ENCODE results near the gene TGFBR3. TPM values are rescaled to one million over a fixed set of nuclear protein-coding genes. Genes with fewer than 3 reads are reported as not detected.

Gene TGFBR3
- total RNA-seq, 1 experiment from 2014 or later, result 4.2 TPM

DNA sequence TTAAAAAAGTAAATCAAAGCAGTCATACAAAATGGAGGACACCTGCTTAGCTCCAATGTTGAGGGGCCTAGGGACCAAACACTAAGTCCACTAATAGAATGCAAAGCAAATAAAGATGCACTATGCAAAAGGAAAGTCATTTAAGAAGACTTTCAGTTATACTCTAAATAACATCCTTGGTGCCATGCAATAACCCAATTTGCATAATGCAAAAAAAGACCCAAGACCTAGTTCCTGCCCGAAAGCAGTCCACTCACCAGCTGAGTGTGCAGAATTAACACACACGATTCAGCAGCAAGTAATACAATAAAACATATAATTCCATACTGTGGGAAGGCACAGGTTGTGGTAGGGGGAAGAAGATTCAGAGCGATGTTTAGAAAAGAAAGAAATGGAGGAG lies 101.8 kb downstream of the TGFBR3 start (continued):
- TF ChIP-seq HMGA2 (CRISPR knock-in tag; IDR thresholded peaks at IDR 0.05), result no peak
- TF ChIP-seq, protein P1, sequence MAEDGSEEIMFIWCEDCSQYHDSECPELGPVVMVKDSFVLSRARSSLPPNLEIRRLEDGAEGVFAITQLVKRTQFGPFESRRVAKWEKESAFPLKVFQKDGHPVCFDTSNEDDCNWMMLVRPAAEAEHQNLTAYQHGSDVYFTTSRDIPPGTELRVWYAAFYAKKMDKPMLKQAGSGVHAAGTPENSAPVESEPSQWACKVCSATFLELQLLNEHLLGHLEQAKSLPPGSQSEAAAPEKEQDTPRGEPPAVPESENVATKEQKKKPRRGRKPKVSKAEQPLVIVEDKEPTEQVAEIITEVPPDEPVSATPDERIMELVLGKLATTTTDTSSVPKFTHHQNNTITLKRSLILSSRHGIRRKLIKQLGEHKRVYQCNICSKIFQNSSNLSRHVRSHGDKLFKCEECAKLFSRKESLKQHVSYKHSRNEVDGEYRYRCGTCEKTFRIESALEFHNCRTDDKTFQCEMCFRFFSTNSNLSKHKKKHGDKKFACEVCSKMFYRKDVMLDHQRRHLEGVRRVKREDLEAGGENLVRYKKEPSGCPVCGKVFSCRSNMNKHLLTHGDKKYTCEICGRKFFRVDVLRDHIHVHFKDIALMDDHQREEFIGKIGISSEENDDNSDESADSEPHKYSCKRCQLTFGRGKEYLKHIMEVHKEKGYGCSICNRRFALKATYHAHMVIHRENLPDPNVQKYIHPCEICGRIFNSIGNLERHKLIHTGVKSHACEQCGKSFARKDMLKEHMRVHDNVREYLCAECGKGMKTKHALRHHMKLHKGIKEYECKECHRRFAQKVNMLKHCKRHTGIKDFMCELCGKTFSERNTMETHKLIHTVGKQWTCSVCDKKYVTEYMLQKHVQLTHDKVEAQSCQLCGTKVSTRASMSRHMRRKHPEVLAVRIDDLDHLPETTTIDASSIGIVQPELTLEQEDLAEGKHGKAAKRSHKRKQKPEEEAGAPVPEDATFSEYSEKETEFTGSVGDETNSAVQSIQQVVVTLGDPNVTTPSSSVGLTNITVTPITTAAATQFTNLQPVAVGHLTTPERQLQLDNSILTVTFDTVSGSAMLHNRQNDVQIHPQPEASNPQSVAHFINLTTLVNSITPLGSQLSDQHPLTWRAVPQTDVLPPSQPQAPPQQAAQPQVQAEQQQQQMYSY (CRISPR knock-in tag; IDR thresholded peaks at IDR 0.05), result no peak

DNA sequence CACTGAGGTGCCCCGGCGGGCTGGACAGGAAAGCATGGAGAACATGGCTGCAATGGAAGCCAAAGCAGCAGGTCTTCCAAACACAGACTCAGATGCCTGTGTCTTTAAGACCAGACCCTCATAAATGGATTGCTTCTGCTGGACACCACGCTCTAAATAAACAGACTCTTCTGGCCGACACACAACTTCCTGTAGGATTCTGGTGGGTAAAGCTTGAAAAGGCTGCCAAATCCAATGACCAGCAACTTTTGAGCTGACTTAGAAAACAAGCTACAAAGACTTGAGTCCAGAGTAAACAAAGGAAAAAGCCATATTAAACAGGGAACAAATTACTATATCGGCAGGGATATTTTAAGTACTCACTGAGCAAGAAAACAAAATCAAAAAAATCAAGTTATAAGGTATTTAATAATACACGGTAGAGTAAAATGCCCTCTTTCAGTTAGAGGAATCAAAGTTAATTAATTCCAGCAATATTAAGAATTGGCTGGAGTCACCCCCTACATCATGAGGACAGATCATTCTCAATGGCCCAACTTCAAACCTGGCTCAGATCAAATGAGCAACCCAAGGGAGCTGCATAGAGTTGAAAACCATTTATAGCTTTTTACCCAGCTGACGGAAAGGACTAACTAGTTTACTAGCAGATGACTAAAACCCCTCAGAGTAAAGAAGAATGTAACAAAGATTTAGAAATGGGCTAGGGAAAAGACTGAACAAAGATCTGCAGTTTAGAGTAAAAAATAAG lies 102.4 kb downstream of the TGFBR3 start:
- ChIA-PET CTCF (interaction anchor here (0.6 to 0.8 kb wide), 2 partner anchors 23 to 234 kb away, joined by 3 read pairs; no protein-coding TSS in a partner anchor), POLR2A (no interaction called here)
- no peak for TF ChIP-seq HMGA2 (CRISPR knock-in tag; IDR thresholded peaks at IDR 0.05)
- no peak for TF ChIP-seq SMAD4 (CRISPR knock-in tag; IDR thresholded peaks at IDR 0.05)
- TF ChIP-seq MYBL2 (CRISPR knock-in tag; IDR thresholded peaks at IDR 0.05), result no peak
- TF ChIP-seq NFE2L1 (CRISPR knock-in tag; IDR thresholded peaks at IDR 0.05), result no peak
- TF ChIP-seq SMAD3 (CRISPR knock-in tag; IDR thresholded peaks at IDR 0.05; ENCODE audit: borderline replicate concordance), result no peak
- TF ChIP-seq NFATC4 (CRISPR knock-in tag; IDR thresholded peaks at IDR 0.05), result no peak
- no peak for TF ChIP-seq RORB (CRISPR knock-in tag; IDR thresholded peaks at IDR 0.05)
- no peak for TF ChIP-seq MXD4 (CRISPR knock-in tag; IDR thresholded peaks at IDR 0.05; ENCODE audit: borderline replicate concordance)
- TF ChIP-seq, protein P2, sequence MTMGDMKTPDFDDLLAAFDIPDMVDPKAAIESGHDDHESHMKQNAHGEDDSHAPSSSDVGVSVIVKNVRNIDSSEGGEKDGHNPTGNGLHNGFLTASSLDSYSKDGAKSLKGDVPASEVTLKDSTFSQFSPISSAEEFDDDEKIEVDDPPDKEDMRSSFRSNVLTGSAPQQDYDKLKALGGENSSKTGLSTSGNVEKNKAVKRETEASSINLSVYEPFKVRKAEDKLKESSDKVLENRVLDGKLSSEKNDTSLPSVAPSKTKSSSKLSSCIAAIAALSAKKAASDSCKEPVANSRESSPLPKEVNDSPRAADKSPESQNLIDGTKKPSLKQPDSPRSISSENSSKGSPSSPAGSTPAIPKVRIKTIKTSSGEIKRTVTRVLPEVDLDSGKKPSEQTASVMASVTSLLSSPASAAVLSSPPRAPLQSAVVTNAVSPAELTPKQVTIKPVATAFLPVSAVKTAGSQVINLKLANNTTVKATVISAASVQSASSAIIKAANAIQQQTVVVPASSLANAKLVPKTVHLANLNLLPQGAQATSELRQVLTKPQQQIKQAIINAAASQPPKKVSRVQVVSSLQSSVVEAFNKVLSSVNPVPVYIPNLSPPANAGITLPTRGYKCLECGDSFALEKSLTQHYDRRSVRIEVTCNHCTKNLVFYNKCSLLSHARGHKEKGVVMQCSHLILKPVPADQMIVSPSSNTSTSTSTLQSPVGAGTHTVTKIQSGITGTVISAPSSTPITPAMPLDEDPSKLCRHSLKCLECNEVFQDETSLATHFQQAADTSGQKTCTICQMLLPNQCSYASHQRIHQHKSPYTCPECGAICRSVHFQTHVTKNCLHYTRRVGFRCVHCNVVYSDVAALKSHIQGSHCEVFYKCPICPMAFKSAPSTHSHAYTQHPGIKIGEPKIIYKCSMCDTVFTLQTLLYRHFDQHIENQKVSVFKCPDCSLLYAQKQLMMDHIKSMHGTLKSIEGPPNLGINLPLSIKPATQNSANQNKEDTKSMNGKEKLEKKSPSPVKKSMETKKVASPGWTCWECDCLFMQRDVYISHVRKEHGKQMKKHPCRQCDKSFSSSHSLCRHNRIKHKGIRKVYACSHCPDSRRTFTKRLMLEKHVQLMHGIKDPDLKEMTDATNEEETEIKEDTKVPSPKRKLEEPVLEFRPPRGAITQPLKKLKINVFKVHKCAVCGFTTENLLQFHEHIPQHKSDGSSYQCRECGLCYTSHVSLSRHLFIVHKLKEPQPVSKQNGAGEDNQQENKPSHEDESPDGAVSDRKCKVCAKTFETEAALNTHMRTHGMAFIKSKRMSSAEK (CRISPR knock-in tag; IDR thresholded peaks at IDR 0.05; ENCODE audit: borderline replicate concordance), result no peak
- TF ChIP-seq ZNF232 (CRISPR knock-in tag; IDR thresholded peaks at IDR 0.05), result no peak
- no peak for TF ChIP-seq ETV6 (CRISPR knock-in tag; IDR thresholded peaks at IDR 0.05)
- TF ChIP-seq, protein P3, sequence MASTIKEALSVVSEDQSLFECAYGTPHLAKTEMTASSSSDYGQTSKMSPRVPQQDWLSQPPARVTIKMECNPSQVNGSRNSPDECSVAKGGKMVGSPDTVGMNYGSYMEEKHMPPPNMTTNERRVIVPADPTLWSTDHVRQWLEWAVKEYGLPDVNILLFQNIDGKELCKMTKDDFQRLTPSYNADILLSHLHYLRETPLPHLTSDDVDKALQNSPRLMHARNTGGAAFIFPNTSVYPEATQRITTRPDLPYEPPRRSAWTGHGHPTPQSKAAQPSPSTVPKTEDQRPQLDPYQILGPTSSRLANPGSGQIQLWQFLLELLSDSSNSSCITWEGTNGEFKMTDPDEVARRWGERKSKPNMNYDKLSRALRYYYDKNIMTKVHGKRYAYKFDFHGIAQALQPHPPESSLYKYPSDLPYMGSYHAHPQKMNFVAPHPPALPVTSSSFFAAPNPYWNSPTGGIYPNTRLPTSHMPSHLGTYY (CRISPR knock-in tag; IDR thresholded peaks at IDR 0.05), result no peak
- Mint-ChIP-seq H3K27me3 (ENCODE audit: low read depth) (no peaks in the 10 kb centered on the region; the same call in 1 of the 2 replicates), H3K36me3 (no peaks in the 10 kb centered on the region), H3K27ac (no peak overlapping the region), H3K4me3 (no peak overlapping the region), H3K9me3 (no peaks in the 10 kb centered on the region), H3K4me1 (peaks cover 29% of the 10 kb centered on the region)
- ATAC-seq (no peak), DNase-seq (ENCODE audit: low spot score) (no peak)

DNA sequence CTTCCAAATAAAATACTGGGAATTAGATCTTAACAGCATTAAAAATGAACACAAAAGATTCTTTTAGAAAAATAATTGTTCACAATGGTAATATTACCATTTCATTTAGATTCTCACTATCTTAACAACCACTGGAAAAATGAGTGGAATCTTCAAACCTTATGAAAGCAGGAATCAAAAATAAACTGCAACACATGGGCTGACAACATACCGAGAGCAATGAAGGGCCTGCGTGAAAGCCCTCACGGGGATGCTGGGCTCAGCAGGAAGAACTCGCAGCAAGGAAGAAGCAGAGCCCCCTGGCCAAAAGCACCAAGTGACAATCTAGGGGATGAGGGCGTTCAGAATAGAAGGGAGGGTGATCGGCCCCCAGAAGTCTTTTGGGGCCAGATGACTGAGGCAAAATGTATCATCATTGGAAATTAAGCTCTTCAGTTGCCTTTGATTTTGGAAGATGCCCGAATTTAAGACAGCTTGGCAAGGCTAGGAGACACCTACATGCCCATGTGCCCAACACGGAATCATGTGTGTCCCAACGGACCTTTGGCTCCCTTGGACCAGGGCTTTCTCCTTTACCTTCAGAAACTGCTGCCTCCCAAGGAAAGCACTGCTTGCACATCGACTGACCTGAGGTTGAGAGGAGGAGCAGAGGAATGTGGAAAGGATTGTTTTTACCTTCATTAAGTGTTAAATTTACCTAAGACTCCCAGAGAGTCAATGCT lies 103.9 kb downstream of the TGFBR3 start:
- no peak overlapping the region for H3K4me3 Mint-ChIP-seq
- H3K9me3 Mint-ChIP-seq, result no peaks in the 10 kb centered on the region
- CTCF ChIA-PET, result no interaction called here
- H3K27me3 Mint-ChIP-seq (ENCODE audit: low read depth), result no peaks in the 10 kb centered on the region; the same call in 1 of the 2 replicates
- peaks cover 44% of the 10 kb centered on the region for H3K4me1 Mint-ChIP-seq
- no peak overlapping the region for H3K27ac Mint-ChIP-seq
- no peak for DNase-seq (ENCODE audit: low spot score)
- ATAC-seq, result no peak
- POLR2A ChIA-PET, result no interaction called here
- H3K36me3 Mint-ChIP-seq, result no peaks in the 10 kb centered on the region
- no peak for TF ChIP-seq JAZF1 (CRISPR knock-in tag; IDR thresholded peaks at IDR 0.05)
- TF ChIP-seq ZBTB21 (CRISPR knock-in tag; IDR thresholded peaks at IDR 0.05; ENCODE audit: borderline replicate concordance), result no peak
- TF ChIP-seq, protein P4, sequence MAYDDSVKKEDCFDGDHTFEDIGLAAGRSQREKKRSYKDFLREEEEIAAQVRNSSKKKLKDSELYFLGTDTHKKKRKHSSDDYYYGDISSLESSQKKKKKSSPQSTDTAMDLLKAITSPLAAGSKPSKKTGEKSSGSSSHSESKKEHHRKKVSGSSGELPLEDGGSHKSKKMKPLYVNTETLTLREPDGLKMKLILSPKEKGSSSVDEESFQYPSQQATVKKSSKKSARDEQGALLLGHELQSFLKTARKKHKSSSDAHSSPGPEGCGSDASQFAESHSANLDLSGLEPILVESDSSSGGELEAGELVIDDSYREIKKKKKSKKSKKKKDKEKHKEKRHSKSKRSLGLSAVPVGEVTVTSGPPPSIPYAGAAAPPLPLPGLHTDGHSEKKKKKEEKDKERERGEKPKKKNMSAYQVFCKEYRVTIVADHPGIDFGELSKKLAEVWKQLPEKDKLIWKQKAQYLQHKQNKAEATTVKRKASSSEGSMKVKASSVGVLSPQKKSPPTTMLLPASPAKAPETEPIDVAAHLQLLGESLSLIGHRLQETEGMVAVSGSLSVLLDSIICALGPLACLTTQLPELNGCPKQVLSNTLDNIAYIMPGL (CRISPR knock-in tag; IDR thresholded peaks at IDR 0.05), result no peak
- no peak for TF ChIP-seq NR1H2 (CRISPR knock-in tag; IDR thresholded peaks at IDR 0.05)
- TF ChIP-seq, protein P5, sequence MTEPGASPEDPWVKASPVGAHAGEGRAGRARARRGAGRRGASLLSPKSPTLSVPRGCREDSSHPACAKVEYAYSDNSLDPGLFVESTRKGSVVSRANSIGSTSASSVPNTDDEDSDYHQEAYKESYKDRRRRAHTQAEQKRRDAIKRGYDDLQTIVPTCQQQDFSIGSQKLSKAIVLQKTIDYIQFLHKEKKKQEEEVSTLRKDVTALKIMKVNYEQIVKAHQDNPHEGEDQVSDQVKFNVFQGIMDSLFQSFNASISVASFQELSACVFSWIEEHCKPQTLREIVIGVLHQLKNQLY (CRISPR knock-in tag; IDR thresholded peaks at IDR 0.05), result no peak
- TF ChIP-seq HMGA2 (CRISPR knock-in tag; IDR thresholded peaks at IDR 0.05), result no peak
- TF ChIP-seq, protein P6, sequence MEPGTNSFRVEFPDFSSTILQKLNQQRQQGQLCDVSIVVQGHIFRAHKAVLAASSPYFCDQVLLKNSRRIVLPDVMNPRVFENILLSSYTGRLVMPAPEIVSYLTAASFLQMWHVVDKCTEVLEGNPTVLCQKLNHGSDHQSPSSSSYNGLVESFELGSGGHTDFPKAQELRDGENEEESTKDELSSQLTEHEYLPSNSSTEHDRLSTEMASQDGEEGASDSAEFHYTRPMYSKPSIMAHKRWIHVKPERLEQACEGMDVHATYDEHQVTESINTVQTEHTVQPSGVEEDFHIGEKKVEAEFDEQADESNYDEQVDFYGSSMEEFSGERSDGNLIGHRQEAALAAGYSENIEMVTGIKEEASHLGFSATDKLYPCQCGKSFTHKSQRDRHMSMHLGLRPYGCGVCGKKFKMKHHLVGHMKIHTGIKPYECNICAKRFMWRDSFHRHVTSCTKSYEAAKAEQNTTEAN (CRISPR knock-in tag; IDR thresholded peaks at IDR 0.05), result no peak
